Measurements from ENCODE around the gene GAS2L1. TPM values are rescaled to one million over a fixed set of nuclear protein-coding genes. Genes with fewer than 3 reads are reported as not detected.

Gene GAS2L1
- total RNA-seq = 24.3 TPM
- long read RNA-seq, transcript GAS2L1-208 (6 exons, 2,925 nt) = major isoform, 18 of 39 reads
- long read RNA-seq, partial matches to known transcripts = 0 of 39 reads
- long read RNA-seq, other reads (novel, unspliced or antisense) = 16 of 39 reads

- ATAC-seq (peak; percentile 76), DNase-seq (ENCODE audit: missing footprints) (peak; percentile 92)
- intact Hi-C loops (cut with DNase I) = loop anchor here (1.0 to 2.0 kb wide), 2 partner anchors 38 to 53 kb away; partner anchors contain the start of gene EWSR1
These were observed at the start of gene GAS2L1 for GRCh38 chr22:29306175-29306834. Gene GAS2L1, plus strand, starts transcription at chr22:29306650. Its CDS starts 1,456 bp downstream, at chr22:29308106.

GRCh38 chr22:29257751-29258181 lies 48.7 kb upstream of the GAS2L1 start:
- intact Hi-C loops (cut with DNase I) = no loop called here

GRCh38 chr22:29258407-29259252 lies 47.8 kb upstream of the GAS2L1 start:
- DNase-seq (ENCODE audit: missing footprints) = no peak
- ATAC-seq = no peak
- intact Hi-C loops (cut with DNase I) = no loop called here

More at GRCh38 chr22:29257751-29258181, 48.7 kb upstream of the GAS2L1 start:
- no peak for ATAC-seq
- no peak for DNase-seq (ENCODE audit: missing footprints)

GRCh38 chr22:29259253-29259899 lies 47.1 kb upstream of the GAS2L1 start:
- intact Hi-C loops (cut with DNase I) = no loop called here
- ATAC-seq (no peak), DNase-seq (ENCODE audit: missing footprints) (no peak)

GRCh38 chr22:29260031-29260560 lies 46.4 kb upstream of the GAS2L1 start:
- no peak for ATAC-seq
- no peak for DNase-seq (ENCODE audit: missing footprints)
- intact Hi-C loops (cut with DNase I) = loop anchor here (10.0 kb wide), 1 partner anchor 185 kb away; the partner anchor contains the start of gene KREMEN1

GRCh38 chr22:29260601-29261315 lies 45.7 kb upstream of the GAS2L1 start:
- DNase-seq (ENCODE audit: missing footprints) (peak; percentile 58), ATAC-seq (no peak)
- intact Hi-C loops (cut with DNase I) = loop anchor here (10.0 kb wide), 1 partner anchor 186 kb away; the partner anchor contains the start of gene KREMEN1

GRCh38 chr22:29263791-29264276 lies 42.6 kb upstream of the GAS2L1 start:
- intact Hi-C loops (cut with DNase I) = loop anchor here (10.0 kb wide), 1 partner anchor 189 kb away; the partner anchor contains the start of gene KREMEN1
- ATAC-seq (no peak), DNase-seq (ENCODE audit: missing footprints) (peak; percentile 66)

- ATAC-seq = no peak
- no peak for DNase-seq (ENCODE audit: missing footprints)
- intact Hi-C loops (cut with DNase I) = loop anchor here (10.0 kb wide), 1 partner anchor 191 kb away; the partner anchor contains the start of gene KREMEN1
These were observed 41.1 kb upstream of the GAS2L1 start for GRCh38 chr22:29265305-29265704.

GRCh38 chr22:29265929-29266328 lies 40.5 kb upstream of the GAS2L1 start:
- DNase-seq (ENCODE audit: missing footprints) = peak; percentile 64
- intact Hi-C loops (cut with DNase I) = loop anchor here (10.0 kb wide), 1 partner anchor 191 kb away; the partner anchor contains the start of gene KREMEN1
- no peak for ATAC-seq

GRCh38 chr22:29266564-29267461 lies 39.6 kb upstream of the GAS2L1 start:
- intact Hi-C loops (cut with DNase I) = loop anchor here (10.0 kb wide), 1 partner anchor 192 kb away; the partner anchor contains the start of gene KREMEN1
- DNase-seq (ENCODE audit: missing footprints) (no peak), ATAC-seq (no peak)

- no peak for DNase-seq (ENCODE audit: missing footprints)
- no peak for ATAC-seq
- intact Hi-C loops (cut with DNase I) = loop anchor here (10.0 kb wide), 1 partner anchor 193 kb away; the partner anchor contains the start of gene KREMEN1
These were observed 39.0 kb upstream of the GAS2L1 start for GRCh38 chr22:29267462-29267857.

- intact Hi-C loops (cut with DNase I) = loop anchor here (2.0 to 10.0 kb wide), 2 partner anchors 39 to 193 kb away; partner anchors contain the start of genes GAS2L1 and KREMEN1
- ATAC-seq (peak; percentile 95), DNase-seq (ENCODE audit: missing footprints) (peak; percentile 97)
These were observed 38.5 kb upstream of the GAS2L1 start, which contains the start of the genes EWSR1 and RHBDD3 for GRCh38 chr22:29267858-29268510. Gene EWSR1, plus strand, starts transcription at chr22:29268268. Its CDS starts 69 bp downstream, at chr22:29268337. Gene RHBDD3, minus strand, starts transcription at chr22:29267981. Its CDS starts 2,355 bp downstream, at chr22:29265626.

- DNase-seq (ENCODE audit: missing footprints) (peak; percentile 86), ATAC-seq (peak; percentile 71)
- intact Hi-C loops (cut with DNase I) = loop anchor here (2.0 to 10.0 kb wide), 2 partner anchors 38 to 194 kb away; partner anchors contain the start of genes GAS2L1 and KREMEN1
These were observed 37.8 kb upstream of the GAS2L1 start for GRCh38 chr22:29268511-29269229.

- intact Hi-C loops (cut with DNase I) = loop anchor here (2.0 to 10.0 kb wide), 2 partner anchors 38 to 194 kb away; partner anchors contain the start of genes GAS2L1 and KREMEN1
- no peak for DNase-seq (ENCODE audit: missing footprints)
- ATAC-seq = no peak
These were observed 37.2 kb upstream of the GAS2L1 start for GRCh38 chr22:29269230-29269604.

All from Right ventricle myocardium inferior (tissue), 1 donor.